Stimulated activated naive CD8-positive, alpha-beta T cell treated with anti-CD3 and anti-CD28 coated beads, Interleukin-15, Interleukin-2, amounts not matched to agents 100 U/mL and 50 U/mL, for 24 hours (primary cell): ENCODE measurements around the gene VIM.

Experiments used
- ATAC-seq: fragments of 150-1000 bp; cut with Tn5 transposase; one replicate; pipeline ENCODE4 v1.10.0; 2021
- DNase-seq: peaks from one replicate; pipeline ENCODE4 v3.0.0; 2021

Gene VIM

DNA sequence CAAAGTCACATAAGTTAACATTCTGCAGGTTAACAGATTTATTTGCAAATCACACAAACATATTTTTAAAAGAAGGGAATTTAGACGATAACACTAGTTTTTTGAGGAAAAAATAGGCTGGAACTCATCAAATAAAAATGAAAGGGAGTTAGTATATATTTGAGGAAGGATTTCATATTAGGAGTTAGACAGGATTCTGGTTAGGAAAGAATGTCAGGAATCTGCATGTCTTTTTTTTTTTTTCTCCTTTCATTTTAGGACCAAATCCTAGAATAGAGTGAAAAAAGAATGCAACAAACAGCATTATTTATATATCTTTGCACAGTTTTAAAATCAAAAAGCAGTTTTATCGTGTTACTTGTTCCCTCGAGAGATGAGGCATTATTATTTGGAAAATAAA is 17.7 kb upstream of the VIM start:
- ATAC-seq (no peak), DNase-seq (no peak)

DNA sequence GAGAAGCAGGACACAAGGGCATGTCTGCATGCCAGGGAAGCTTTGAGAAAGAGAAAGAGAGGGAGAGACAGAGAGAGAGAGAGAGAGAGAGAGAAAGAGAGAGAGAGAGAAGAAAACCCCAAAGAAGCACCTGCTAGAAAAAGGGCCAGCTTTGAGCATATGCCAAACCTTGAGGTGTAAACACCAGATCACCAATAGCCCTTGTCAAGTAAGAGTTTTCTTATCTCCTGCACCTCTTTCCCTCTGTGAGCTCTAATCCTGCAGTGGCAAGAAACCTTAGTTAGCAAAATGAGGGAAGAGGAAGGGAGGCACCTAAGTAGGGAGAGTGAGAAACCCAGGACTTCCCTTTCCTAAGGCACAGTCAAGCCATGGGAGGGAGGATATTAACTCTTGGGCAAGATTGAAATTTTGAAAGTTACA is 15.2 kb upstream of the VIM start:
- ATAC-seq (no peak), DNase-seq (no peak)

DNA sequence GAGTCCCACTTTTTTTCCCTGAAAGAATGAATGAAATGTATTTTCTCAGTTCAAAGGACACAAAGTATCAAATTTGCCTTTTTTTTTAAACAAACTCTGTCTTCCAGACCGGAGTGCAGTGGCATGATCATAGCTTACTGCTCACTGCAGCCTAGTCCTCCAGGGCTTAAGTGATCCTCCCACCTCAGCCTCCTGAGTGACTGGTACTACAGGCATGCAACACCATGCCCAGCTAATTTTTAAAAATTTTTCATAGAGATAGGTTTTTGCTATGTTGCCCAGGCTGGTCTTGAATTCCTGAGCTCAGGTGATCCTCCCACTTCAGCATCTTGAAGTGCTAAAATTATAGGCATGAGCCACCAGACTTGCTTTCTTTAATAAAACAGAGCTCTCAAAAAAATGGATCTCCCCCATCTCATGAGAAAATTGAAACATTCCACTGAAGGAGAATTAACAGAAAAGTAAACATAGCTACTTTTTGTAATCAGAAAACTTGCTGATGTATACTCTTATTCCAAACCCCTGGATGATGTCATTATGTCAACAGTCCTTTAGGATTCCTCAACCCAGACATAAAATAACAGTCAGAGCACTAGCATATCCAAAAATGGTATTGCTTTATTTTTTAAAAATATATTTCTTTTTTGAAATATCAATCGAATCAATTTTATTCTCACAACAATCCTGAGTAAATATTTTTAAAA is 14.2 kb upstream of the VIM start:
- DNase-seq (no peak), ATAC-seq (no peak)

DNA sequence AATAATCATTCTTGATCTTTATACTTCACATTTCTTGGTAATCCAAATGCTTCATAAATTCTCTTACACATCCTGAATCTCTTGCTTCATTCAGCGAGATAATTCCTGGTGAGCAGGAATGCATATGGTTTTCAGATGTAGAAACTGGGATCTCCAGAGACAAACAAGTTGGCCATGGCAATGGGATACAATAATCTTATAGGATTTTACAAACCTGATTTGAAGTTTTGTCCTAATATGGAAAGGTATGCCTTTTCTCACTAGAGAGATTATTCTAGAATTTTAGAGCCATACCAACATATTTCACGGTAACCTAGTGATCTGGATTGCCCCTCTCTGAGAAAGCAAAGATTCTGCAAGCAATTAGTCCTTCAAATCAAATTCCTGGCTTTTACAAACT is 13.5 kb upstream of the VIM start:
- ATAC-seq (no peak), DNase-seq (no peak)

DNA sequence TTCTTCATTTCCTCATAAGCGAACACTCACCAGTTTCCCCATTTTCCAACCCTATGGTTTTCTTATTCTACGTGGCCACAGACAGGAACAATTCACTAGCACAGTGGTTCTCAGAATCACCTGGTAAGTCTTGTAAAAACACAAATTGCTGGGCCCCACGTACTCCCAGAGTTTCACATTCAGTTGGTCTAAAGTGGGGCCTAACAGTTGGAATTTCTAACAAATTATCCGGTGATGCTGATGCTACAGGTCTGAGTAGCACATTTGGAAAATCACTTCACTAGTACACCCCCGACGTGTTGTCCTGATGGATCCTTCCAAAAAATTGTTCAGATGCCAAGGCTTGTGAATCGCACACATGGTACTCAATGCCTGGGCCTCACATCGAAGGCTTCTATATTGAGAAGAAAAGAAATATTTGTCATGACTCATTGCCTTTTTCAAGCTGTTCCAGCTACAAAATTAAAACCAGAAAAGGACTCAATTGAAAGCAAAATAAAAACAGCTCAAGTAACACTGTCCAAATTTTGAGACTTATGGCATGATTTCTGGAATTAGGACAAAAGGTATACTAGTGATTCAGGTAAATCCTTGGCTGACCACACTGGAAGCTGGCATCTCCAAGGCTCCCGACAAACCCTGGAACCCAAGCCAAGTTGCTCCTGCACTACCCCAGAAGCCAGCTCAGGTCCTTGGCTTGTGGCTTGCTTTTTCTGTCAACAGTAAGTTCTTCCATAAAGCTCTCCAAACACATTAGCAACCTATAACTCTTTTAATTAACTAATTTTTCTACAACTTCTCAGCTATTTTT is 12.9 kb upstream of the VIM start:
- DNase-seq (no peak), ATAC-seq (no peak)

DNA sequence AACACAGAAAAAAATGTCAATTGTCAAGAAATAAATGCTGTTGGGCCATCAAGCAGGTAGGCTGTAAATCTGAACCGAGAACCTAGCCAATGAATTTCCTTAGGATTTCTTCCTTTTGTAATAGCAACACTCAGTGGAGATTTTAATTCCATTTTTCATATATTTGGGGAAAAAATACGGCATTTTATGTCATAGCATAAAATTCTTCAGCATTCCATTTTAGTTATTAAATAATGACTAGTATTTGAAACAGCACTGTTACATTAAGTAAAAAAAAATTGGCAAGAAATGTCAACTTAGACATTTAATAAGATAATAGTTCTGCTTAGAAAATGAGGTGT is 12.3 kb upstream of the VIM start:
- ATAC-seq (no peak), DNase-seq (no peak)

DNA sequence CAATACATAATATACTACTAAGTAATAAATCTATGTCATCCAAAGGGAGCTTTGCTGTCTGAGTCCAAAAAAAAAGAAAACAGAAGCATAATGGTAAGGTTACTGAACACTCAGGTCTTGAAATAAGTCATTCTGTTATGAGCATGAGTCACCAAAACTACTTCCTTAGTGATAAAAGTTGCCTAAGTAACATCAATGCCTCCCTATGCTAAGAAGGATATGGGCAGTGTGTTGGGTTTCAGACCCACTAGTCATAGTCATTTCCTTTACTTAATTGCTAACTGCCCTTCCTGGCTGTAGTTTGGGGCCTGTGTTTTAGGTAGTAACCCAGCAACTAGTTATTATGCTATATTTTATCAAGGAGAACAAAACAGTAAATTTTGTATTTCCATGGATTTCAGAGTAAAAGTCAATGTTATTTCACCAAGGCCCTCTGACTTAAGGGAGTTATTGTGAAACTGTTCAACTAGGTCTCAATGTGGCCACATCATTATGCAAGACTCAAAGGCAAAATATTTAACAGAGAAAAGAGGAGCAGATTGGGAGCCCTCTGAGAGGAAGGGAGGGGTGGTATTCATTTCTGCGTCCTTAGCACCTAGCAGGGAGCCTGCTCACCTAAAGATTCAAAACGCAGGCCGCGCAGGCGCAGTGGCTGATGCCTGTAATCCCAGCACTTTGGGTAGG is 11.7 kb upstream of the VIM start:
- DNase-seq (no peak), ATAC-seq (peak; percentile 95)

DNA sequence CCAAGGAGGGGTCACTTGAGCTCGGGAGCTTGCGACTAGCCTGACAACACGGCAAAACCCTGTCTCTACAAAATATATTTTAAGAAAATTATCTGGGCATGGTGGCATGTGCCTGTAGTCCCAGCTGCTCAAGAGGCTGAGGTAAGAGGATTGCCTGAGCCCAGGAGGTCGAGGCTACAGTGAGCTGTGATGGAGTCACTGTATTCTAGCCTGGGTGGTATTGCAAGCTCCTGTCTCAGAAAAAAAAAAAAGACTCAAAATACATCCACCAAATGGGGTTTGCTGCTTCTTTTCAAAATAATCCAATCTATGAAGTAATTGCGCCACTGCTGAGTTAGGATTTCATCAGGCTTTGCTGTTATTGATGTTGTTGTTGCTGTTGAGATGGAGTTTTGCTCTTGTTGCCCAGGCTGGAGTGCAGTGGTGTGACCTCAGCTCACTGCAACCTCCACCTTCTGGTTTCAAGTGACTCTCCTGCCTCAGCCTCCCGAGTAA is 11.1 kb upstream of the VIM start:
- DNase-seq, result no peak
- no peak for ATAC-seq

DNA sequence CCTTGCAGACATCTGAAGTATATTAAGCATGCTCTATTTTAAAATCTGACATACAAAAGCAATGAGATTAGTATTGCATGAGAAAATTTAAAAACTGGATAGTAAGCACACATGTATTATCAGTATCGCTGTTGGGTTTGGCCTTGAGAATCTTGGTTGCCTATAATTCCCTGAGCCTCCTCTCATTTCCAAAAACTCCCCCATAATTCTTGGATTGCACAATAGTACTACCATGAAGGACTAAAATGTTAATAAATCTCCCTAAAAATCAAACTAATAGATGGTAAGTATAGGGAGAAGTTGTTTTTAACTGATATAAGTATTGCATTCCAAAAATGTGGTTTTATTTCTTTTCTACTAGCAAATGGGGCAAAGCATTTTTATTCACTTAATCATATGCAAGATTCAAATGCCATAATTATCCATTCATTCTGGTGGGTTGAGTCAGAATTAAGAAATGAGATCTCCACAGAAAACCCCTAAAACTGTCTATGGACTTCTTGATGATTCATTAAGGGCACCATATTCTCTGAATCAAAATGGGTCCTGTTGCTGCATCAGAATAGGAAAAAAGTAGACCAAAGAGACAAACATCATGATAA is 10.3 kb upstream of the VIM start:
- ATAC-seq (peak; percentile 66), DNase-seq (no peak)

DNA sequence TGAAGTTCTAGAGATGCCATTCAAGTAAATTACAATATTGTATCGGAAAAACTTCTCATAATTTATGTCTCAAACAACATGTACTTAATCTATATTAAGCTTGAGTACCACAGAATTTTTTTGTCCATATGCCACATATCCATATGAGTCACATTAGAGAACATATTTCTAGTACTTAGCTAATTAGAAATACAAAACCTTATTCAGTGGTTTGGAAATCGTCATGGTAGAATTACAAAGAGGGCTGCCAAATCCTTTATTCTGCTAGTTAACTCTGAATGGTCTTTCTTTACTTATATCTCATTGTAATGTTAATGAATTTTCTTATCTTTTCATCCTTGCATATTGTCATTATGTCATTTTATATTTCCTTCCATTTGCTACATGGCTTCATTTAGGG is 9.0 kb upstream of the VIM start:
- DNase-seq (no peak), ATAC-seq (no peak)

DNA sequence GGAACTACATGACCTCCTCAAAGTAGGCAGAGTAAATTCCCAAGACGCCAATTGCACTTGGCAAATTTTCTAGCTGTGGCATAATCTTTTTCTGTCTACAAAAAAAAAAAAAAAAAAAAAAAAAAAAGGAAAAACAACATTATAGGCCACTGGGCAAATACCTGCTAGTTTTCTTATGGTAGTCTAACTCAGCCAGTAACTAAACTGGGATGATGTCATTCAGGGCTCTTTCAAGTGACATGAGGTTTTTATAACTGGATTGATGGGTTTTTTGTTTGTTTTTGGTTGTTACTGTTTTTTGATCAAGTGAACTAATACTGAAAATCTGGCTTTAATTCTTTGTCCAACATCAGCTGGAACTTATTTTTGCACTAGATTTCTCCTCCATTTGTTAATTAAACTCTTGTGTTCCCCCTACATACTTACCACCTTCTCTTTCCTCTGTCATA is 7.4 kb upstream of the VIM start:
- ATAC-seq (no peak), DNase-seq (no peak)

DNA sequence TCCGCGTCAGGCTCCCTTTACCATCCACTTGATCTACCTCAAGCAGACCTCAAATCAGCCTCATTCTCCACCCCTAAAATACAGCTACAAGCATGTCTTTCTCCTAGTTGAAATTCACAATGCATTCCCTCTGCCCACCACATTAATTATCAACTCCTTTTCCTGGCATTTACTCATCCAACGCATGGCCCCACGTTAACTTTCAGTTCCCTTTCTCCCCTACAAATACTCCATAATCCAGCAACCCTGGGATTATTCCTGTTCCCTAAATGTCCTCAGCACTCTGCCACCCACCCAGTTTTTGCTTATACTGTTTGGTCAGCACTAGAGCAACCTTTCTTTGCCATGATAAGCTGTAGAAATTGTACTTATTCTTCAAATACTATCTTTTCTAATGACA is 5.7 kb upstream of the VIM start:
- ATAC-seq (no peak), DNase-seq (no peak)

DNA sequence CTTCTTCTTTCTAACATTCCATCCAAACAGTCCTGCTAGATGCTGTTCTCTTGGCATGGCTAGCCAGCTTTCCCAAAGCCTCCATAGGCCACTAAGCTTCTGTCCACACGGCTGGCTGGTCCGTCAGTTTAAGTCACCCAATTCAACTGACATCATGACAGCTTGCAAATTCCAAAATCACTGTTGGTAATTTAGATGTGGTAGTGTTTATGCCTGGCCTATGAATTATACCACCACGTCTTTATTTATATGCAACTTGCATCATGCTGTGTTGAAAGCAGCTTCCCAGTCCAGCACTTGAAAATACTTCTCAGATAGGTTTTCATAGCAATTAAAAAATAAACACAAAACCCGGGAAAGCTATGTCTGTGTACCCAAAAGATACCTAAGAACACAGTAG is 2.2 kb upstream of the VIM start:
- DNase-seq (no peak), ATAC-seq (no peak)

DNA sequence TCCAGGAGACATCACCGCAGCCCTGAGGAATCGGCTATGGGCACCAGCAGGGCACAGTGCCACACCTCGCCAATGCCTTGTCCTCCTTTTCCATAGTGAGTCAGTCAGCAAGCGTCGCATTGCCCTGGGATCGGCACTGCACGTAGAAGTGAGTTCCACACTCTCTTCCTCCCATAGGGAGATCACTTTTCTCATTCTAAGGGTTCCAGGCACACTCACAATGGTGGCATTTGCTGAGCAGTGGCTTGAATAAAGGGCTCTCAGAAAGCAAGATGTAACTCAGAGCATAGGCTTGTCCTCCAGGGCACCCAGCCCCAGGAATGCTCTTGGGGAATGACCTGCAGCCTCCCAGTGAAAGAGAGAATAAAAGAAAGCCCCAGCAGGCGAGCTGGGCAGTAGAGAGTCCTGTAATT is 1.1 kb upstream of the VIM start:
- no peak for ATAC-seq
- no peak for DNase-seq

DNA sequence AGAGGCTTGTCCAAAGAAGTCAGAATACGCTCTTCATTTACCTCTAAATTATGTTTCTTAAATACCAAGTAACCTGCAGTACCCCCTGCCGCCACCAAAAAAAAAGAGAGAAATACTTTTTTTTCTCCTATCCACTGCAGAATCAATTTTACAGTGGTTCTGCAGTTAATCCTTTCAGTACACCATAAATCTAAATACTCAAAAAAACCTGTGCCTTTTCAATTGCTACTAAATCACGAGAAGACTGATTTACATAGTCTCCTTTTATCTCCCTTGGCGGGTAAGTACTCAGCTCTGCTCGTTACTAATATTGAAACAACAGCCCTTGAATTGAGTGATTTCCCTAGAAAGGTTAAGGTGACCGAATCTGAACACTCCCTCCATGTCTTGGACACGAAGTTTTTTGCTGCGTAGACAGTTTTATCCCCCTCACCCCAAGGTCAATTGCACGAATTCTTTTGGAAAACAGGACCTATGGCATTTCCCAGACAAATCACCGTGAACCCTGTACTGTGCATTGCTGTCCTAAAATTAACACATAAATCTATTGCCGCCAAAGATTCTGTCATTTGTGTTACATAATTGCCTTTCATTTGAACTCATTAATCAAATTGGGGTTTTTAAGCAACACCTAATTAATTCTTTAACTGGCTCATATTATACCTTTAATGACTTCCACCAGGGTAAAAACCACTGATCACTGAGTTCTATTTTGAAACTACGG is 512 bp upstream of the VIM start:
- DNase-seq, result peak; percentile 29

DNA sequence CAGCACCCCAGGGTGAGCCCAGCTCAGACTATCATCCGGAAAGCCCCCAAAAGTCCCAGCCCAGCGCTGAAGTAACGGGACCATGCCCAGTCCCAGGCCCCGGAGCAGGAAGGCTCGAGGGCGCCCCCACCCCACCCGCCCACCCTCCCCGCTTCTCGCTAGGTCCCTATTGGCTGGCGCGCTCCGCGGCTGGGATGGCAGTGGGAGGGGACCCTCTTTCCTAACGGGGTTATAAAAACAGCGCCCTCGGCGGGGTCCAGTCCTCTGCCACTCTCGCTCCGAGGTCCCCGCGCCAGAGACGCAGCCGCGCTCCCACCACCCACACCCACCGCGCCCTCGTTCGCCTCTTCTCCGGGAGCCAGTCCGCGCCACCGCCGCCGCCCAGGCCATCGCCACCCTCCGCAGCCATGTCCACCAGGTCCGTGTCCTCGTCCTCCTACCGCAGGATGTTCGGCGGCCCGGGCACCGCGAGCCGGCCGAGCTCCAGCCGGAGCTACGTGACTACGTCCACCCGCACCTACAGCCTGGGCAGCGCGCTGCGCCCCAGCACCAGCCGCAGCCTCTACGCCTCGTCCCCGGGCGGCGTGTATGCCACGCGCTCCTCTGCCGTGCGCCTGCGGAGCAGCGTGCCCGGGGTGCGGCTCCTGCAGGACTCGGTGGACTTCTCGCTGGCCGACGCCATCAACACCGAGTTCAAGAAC is 1.1 kb downstream of the VIM start:
- ATAC-seq (peak; percentile 42), DNase-seq (peak; percentile 82)

More for the DNA sequence above, 512 bp upstream of the VIM start:
- ATAC-seq, result peak; percentile 30

DNA sequence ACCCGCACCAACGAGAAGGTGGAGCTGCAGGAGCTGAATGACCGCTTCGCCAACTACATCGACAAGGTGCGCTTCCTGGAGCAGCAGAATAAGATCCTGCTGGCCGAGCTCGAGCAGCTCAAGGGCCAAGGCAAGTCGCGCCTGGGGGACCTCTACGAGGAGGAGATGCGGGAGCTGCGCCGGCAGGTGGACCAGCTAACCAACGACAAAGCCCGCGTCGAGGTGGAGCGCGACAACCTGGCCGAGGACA is 1.6 kb downstream of the VIM start:
- no peak for DNase-seq
- no peak for ATAC-seq

DNA sequence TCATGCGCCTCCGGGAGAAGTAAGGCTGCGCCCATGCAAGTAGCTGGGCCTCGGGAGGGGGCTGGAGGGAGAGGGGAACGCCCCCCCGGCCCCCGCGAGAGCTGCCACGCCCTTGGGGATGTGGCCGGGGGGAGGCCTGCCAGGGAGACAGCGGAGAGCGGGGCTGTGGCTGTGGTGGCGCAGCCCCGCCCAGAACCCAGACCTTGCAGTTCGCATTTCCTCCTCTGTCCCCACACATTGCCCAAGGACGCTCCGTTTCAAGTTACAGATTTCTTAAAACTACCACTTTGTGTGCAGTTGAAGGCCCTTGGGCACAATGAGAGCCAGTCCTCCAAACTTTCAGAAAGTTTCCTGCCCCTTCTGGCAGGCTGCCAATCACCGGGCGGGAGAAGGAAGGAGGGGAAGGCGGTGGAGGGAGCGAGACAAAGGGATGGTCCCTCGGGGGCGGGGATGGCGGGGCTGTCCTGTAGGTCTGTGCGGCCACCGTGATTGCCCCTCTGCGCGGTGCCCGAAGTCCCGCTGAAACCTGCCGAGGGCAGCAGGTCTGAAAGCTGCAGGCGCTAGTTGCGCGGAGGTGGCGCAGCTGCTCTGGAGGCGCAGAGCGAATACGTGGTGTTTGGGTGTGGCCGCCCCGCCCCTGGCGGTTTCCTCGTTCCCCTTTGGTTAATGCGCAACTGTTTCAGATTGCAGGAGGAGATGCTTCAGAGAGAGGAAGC is 2.1 kb downstream of the VIM start:
- DNase-seq, result peak; percentile 87
- ATAC-seq, result peak; percentile 48

DNA sequence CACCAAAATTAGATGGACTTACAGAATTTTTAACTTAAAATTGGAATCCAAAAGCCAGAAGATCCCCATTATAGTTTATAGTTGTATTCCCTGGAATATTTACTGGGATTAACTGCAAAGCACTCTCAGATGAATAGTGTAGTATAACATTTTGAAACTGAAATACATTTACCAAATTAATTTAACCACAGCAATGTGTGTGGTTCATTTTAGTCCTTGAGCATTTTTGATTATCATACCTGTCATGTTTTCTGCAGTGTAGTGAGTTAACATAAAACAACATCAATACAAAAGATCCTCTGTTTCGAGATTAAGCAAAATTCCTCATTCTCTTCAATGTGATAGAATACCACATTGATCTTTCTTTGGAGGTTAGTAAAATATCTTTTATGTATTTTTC is 3.7 kb downstream of the VIM start:
- DNase-seq, result no peak
- no peak for ATAC-seq

DNA sequence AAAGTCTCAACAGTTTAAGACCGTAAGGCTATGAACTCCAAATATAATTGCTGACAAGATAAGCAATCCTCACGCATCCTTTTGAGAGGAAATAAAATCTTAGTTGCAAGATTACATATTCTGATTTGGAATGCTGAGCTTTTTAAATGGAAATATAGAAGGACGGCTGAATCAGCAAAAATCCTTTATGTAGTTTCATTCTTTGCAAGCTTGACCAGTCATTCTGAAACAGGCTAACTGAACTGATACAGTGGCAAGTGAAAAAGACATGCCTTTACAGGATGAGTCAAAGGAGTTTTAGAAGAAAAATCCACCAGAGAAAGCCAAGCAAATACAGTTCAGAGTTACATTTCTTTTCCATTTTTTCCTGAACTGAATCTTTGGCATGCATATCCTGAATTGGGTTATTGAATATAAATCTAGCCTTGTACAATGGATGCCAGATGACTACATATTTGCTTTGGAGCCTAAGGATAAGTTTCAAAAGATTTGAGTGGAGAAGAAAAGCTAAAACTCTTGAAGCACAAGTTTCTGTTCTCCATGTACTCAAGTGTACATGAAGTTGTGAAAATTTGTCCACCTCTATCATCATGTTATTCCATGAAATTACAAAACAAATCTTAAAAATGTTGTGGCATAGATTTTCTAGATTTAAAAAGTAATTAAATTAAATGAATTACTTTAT is 4.4 kb downstream of the VIM start:
- DNase-seq, result no peak
- ATAC-seq, result no peak
